DMS153 treated with DMSO at 0.1 percent for 48 hours (cell line): ENCODE results near the gene NPPA.
A peak's percentile ranks its signal among the peaks of the same experiment; 100 is the strongest.
"Not testable (repeated sequence)": the region's sequence is repeated elsewhere in the genome, so short reads cannot be mapped to it uniquely, and the experiment has no call there.

Experiments
- DNase-seq: peaks from one replicate; lab custom pipeline; 2025; ENCODE audit not compliant: unreplicated experiment; lab: John Stamatoyannopoulos, UW

NPPA gene

DNA sequence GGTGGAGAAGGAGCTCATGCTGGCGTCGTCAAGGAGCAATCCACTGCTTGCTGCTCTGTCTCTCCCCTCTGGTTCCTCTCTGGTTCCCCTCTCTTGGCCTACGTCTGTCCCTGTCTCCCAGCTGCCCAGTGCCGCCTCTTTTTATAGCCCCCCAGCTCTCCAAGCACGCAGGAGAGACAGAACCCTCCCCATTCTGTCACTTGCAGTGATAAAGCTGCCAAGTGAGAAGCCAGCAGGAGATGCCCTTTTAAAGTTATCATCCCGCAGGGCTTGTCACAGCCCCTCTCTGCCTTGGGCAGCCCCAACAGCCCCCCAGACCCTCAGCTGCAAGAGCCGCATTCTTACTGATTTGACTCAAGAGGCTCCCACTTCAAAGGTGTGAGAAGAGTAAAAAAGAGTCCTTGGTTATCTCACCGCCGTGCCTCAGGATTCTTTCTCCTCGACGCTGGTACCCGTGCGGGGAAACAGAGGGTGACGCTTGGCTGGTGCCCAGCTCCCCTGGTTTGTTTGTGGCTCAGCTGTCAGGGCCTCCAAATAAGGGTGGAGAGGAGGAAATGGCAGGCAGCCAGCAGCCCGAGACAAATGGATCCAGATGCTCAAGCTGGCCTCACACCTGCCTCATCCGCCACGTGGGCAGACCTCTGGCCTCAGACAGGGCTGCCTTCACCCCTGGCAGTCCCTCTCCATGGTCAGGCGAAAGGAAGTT is at the start of gene NPPA:
TSS of gene NPPA (minus strand) at position 117 of the 706 bp plus-strand sequence. CDS start at position 18, 99 bp downstream.
- DNase-seq: peak; percentile 96

DNA sequence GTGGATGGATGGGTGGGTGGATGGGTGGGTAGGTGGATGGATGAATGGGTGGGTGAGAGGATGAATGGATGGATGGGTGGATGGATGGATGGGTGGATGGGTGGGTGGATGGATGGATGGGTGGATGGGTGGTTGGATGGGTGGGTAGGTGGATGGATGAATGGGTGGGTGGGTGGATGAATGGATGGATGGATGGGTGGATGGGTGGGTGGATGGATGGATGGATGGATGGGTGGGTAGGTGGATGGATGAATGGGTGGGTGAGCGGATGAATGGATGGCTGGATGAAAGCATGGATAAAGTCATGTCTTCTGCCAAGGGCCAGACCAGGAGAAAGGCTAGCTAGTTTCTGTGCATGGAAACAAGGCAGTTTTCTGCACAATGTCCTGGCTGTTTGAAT is 46.9 kb upstream of the NPPA start:
- DNase-seq: not testable (repeated sequence)

DNA sequence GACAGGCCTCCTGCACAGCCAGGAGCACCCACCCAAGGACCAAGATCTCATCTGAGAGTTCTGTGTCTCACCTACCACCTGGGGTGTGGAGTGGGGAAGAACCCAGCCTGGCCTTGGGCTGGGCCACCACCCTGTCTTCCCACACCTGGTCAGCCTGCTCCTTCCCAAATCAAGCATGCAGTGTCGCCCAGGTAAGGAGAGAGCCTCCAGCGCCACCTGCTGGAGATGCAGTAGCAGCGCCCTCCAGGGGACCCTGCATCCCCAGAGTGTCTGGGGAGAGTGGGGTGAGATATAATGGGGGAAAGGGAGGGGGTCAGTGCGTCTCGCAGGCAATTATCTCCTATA is 46.3 kb upstream of the NPPA start:
- DNase-seq: peak; percentile 80

DNA sequence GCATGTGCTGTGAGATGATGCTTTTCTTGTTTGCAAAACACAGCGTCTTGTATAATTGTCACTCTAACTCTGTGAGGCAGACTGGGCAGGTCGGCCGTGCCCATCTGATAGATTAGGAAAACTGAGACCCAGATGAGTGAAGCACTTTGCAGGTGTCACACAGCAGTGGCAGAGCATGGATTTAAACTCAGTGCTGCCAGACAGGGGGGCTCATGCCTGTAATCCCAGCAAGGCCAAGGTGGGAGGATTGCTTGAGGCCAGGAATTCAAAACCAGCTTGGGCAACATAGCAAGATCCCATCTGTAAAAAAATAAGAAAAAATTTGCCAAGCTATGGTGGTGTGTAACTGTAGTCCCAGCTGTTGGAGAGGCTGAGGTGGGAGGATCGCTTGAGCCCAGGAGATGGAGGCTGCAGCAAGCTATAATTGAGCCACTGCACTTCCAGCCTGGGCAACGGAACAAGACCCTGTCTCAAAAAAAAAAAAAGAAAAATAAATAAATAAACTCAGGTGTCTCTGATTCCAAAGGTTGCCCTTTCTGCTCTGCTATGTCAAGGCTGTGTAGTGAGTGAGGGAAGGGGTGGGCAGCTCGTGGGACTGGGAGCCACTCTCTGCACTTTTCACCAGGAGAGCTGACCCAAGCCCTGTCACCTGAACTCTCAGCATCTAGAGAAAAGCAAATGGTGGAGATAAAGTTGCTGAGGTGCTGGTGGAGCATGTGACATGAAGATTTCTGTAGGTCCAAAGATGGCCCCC is 44.0 kb upstream of the NPPA start:
- no peak for DNase-seq

DNA sequence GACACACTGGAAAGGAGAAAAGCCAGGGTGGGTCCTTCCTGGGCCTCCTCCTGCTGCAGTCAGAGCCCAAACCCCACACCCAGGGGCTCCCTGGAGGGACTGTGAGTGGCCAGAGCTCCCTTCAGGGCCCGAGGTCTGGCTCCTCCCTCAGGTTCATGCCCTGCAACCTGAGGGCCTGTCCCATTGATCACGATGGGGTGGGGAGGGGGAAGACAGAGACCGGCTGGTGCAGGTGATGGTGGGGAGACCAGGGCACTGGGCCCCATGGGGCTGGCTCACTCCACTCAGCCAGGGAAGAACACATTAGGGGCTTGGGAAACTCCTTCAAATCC is 41.3 kb upstream of the NPPA start:
- DNase-seq: no peak

DNA sequence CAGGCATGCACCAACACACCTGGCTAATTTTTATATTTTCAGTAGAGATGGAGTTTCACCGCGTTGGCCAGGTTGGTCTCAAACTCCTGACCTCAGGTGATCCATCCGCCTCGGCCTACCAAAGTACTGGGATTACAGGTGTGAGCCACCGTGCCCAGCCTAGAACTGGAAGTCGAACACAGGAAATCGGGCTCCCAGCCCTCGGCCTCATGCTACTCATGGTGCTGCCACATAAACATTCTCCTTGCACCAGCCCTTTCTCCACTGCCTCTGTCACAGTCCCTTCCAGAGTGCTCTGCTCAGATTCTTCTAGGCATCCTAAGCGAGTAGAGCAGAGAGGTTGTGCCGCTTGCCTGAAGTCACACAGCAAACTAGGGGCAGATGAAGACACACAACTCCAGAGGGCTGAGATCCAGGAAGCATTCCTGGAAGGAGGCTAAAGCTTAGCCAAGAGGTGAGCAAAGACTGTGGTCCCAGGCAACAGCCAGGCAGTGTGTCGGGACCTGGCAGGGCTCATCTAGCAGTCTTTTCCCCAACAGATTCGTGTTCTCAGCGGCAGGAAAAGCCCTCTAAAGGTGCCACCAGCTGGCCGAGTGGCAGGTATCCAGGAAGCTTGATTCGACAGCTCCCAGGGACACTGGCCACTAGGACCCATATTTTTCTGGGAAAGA is 40.8 kb upstream of the NPPA start:
- no peak for DNase-seq

DNA sequence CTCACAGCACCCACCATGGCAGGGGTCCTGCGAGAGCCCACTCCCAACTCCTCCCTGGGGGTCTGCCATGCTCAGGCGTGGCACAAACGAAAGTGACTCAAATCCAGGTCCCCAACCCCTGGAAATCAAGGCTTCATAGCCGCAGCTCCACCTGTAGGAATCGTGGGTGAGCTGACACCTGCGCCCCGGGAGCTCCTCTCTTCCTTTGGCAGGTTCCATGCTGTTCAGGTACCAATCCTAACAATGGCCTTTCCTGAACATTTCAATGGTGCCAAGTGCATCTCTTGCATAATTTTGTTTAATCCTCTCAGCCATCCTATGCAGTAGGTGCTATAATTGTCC is 40.1 kb upstream of the NPPA start:
- DNase-seq: no peak

DNA sequence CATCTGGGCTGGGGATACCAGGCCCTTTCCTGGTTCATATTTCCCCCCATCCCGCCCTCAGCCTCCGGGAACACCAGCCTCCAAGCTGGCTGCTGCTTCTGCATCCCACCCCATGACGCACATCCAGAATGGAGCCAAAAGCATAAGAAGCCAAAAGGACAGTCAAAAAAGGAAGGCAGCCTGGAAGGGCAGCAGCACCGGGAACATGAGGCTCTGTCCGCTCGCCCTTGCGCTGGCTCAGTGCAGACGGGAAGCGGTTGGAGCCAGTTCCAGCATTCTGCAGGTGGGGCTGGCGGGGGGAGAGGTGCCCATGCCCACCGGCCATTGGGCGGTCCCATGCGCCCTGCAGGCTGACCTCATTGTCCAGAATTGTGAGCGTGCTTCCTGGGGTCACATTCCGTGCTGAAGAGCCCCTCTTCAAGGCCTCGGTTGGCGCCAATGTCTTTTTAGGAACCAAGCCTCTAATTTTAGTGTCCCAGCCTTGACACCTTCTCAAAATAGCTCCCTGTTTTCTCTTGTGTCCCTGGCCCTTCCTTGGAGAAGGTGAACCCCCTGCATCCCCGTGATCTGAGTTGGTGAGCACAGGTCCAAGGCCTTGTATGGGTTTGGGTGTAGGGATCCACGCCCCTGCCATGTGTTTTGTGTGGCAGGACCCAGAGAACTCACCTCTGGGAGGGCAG is 39.5 kb upstream of the NPPA start:
- no peak for DNase-seq

DNA sequence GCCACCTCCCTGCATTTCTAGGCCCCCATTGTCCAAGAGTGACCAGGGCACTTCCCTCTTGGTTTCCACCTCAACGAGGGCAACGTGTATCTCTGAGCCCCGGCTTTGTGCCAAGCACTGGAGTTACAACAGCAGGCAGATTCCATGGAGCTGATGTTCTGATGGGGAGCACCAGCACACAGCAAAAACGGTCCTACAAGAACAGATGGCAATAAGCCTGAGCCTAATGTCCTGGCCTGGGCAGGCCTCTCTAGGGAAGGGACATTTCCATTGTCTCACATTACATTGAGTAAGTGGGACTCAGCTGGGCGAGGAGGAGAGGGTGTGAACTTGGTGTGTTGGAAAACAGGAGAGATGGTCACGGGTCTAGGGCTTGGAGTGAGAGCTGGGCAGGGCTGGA is 38.3 kb upstream of the NPPA start:
- DNase-seq: no peak

DNA sequence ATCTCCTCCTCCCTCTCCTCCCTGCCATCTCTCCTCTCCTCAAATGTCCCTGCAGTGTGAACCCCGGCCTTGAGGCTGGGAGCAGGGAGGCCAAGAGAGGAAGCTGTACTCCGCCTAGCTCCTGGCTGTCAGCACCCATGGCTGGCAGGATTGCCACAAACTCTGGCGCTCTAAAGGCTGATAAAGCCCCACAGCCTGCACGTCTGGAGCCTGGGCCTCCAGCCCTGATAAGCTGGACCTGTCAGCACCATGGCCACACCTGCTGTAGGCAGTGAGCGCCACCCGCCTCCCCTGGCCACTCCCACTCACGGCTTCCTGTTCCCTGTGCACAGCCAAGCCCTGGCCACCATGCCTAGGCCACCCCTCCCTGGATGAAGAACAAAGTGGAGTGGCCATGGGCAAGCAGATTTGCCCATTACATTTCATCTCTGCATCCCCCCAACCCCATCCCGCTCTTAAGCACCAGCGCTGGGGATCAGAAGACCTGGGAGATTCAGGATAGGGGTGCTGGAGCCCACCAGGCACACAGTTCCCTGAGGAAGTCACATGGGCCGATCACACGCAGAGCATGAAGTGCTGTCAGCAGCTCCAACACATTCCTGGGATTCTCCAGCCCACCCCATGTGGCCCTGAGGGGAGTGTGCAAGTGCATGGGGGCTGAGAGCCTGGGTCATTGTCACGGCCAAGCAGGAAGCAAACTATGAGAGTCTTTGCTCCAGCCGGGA is 35.4 kb upstream of the NPPA start:
- peak; percentile 30 for DNase-seq

DNA sequence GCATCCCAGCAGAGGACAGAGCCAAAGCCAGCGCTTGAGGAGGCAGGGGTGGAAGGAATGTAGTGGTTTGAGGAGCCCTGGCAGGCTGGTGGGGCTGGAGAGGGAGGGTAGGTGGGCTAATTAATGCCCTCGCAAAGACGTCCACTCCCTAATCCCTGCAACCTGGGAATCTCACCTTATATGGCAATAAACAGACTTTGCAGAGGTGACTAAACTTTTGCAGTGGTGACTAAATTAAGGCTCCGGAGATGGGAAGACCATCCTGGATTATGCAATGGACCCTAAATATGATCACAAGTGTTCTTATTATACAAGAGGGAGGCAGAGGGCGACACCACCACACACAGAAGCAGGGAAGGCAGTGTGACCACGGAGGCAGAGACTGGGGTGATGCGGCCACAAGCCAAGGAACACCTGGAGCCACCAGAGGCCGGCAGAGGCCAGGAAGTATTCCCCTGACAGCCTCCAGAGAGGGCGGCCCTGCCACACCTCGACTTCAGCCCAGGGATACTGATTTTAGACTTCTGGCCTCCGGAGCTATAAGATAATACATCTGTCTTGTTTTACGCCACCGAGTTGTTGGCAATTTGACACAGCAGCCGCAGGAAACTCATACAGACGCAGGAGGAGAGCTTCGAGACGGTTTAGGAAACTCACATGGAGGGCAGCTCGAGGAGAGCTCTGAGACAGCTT is 34.3 kb upstream of the NPPA start:
- no peak for DNase-seq

DNA sequence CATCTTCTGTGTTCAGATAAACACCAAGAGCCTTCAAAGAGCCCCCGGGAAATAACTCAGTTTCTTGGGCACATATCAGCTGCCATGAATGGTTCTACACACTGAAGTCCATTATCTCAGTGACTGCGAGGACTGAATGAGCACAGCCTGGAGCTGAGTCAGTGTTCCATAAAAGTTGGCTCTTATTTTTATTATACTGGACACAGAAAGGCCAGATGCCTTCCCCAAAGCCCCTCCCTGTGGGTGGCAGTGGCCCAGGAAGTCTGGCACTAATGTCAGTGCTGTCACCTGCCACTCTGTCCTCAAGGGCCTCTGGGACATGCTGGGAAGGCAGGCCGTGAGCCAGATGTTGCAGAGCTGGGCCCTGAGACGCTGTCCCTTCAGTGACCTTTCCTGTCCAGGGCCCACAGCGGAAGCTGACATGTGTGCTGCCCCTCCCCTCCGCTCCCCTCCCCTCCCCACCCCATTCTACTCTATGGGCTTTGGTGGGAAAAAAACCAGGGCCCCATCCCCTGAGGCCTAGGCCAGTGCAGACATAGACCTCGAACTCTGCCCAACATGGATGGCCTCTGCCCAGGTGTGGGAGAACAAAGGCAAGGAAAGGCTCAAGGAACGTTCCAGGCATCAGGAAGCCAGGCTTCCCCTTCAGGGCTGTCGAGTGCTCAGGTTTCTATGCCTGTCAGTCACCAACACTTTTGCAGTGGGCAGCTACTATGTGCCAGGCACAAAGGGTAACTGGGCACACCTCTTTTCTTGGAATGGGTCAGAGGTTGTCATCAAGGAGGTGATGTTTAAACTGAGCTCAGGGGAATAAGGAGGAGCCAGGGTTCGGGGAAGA is 33.5 kb upstream of the NPPA start:
- DNase-seq: peak; percentile 39

DNA sequence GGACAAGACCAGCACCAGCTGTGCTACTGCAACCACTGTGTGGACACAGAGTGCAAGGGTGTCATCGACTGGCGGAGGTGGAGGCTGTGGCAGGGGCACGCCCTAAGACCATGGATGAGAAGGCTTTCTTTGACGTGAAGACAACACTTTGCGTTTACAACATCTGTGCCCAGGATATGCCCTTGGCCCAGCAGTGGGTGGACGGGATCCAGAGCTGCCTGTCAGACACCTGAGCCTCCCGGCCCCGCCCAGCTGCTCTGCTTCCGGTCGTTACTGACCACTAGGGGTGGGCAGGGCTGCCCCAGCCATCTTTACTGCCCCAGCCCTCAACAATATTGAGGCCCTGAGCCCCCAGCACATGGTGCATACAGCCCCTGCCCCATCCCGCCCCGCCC is 32.6 kb upstream of the NPPA start:
- no peak for DNase-seq

DNA sequence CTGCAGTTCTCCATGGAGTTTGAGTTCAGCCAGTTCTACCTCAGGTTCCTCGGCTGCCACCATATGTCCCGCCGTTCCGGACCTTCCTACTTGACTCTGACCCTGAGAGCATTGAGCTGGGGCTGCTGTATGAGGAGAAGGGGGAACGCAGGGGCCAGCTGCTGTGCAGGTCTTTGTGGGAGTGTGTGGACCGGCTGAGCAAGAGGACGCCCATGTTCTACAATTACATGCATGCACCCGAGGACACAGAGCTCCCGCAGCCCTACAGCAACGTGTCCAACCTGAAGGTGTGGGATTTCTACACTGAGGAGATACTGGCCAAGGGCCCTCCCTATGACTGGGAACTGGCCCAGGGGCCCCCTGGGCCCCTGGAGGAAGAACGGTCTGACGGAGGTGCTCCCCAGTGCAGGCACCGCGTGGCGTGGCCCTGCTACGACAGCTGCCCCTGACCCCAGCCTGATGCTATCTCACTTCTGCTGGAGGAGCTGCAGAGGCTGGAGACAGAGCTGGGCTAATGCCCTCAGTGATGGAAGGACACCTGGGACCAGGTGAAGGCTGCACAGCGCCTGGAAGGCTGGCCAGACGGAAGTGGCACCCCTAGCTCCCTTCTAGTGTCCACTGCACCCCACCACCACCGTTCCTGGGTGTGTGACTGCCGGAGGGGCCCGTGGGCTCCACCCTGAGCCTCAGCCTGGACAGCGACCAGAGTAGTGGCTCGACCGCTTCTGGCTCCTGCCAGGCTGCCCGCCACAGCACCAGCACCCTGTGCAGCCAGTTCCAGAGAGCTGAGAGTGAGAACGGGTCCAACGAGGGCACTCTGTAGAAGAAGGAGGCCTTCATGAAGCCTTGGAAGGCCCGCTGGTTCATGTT is 32.0 kb upstream of the NPPA start:
- DNase-seq: no peak

DNA sequence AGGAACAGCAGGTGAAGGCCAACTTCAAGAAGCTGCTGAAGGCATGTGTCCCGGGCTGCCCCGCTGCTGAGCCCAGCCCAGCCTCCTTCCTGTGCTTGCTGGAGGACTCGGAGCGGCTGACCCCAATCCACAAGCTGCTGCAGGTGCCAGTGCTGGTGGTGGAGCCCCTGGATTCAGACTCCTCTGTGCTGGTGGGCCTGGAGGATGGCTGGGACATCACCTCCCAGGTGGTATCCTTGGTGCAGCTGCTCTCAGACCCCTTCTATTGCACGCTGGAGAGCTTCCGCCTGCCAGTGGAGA is 31.3 kb upstream of the NPPA start:
- DNase-seq: no peak

DNA sequence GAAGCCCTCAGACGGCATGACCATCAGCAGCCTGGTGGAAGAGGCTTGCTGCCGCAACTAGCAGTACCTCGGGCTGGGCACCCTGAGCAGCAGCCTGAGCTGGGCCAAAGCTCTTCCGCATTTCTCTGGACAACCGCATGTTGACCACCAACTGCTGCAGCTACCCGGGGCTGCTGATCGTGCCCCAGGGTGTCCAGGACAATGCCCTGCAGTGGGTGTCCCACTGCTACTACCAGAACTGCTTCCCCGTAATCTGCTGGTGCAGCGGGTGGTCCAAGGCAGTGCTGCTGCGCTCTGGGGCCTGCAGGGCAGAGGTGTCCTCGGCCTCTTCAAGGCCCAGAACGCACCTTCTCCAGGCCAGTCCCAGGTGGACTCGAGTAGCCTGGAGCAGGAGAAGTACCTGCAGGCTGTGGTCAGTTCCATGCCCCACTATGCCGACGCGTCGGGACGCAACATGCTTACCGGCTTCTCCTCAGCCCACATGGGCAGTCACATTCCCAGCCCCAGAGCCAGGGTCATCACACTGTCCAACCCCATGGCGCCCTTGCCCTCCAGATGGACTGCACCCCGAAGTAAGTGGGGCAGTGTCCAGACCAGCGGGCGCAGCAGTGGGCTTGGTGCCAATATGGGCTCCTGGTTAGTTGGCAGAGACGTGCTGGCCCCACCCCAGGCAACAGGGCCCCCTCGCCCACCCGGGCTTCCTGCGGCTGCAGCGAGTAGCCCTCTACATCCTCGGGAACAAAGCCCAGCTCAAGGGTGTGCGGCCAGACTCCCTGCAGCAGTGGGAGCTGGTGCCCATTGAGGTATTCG is 30.7 kb upstream of the NPPA start:
- DNase-seq: no peak

DNA sequence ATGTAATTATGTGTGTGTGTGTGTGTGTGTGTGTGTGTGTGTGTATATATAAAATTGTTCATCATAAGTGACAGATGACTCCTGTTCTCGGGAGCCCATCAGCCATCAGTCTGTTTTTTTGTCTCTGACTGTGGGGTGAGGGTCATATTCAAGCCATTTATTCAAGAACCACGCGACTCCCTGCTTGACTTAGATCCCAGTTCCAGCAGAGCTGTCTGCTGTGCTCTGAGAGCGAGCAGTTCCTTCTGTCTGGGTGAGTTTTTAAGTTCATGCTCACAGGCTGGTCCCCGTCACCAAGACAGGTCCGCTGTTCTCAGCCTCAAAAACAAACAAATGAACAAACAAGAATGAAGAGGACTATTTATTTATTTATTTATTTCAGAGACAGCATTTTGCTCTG is 29.5 kb upstream of the NPPA start:
- no peak for DNase-seq

DNA sequence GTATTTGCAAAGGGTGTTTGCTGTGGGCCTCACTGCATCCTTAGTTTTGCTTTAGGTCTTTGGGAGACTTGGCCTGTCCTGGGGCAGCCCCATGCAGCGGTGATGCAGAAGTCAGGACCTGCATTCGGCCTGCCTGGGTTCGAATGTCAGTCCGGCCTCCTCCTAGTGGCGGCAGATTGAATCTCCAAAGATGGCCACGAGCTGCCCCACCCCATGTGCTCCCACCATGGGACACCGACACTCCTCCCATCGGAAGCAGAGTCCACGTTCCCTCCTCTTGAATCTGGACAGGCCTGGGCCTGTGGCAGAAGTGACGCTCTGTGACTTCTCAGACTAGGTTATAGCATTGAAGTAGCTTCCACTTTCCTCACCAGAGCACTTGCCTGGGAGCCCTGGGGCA is 27.5 kb upstream of the NPPA start:
- DNase-seq: no peak
